ENCODE results near the gene MRPL54. TPM values are rescaled to one million over a fixed set of nuclear protein-coding genes. Genes with fewer than 3 reads are reported as not detected.

The MRPL54 gene
- total and polyA plus RNA-seq, 2 experiments from 2014 or later: 57.9 to 73.0 TPM

DNA sequence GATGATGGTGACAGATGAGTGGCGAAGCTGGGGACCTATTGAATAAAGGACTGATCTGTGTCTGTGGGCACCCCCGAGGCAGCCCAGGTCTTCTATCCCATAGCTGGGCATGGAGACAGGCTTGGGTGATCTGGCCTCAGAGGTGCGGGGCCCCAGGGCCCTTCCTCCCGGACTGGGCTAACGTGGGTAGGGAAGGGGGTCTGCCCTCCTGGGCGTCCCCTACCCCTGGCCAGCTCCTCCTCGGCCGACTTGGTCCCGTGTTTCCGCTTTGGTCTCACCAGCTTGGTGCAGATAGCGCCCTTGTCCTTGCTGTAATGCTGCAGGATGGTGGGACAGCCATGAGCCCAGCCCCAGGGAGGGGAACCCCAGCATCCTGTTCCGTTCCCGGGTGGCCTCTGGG is 20.4 kb downstream of the MRPL54 start:
- H3K4me2 ChIP-seq (ENCODE audit: unreplicated experiment): no peak overlapping the region
- H3K9me2 ChIP-seq (ENCODE audit: insufficient read depth): no peaks in the 10 kb centered on the region
- no peaks in the 10 kb centered on the region for H3K36me3 ChIP-seq (ENCODE audit: low read depth)
- no peaks in the 10 kb centered on the region for H3K9me3 ChIP-seq (ENCODE audit: low read depth)
- no peak overlapping the region for H3K27ac ChIP-seq
- WGBS, 2 experiments (ENCODE audit: low coverage in 1 of 2, low lambda C conversion rate in 2 of 2, missing lambda C conversion rate in 2 of 2): 57 to 65% methylated on average over 13 of the region's 13 CpGs
- no peak overlapping the region for H3K4me3 ChIP-seq
- peaks cover 12% of the 10 kb centered on the region for H3K27me3 ChIP-seq (replicated peaks; ENCODE audit: insufficient read depth)
- no peak overlapping the region for H2AFZ ChIP-seq
- no peaks in the 10 kb centered on the region for H3K79me2 ChIP-seq (ENCODE audit: insufficient read depth)
- in situ Hi-C loops (cut with MboI): no loop called here
- no peak for TF ChIP-seq EZH2phosphoT487 (IDR thresholded peaks at IDR 0.05; ENCODE audit: insufficient read depth, low read depth)
- no peak for TF ChIP-seq EZH2 (IDR thresholded peaks at IDR 0.05; ENCODE audit: insufficient read depth, poor library complexity, severe bottlenecking)
- H3K4me1 ChIP-seq (ENCODE audit: insufficient read depth): no peaks in the 10 kb centered on the region
- H3K9ac ChIP-seq: no peak overlapping the region
- no peak for DNase-seq
- H4K20me1 ChIP-seq (ENCODE audit: insufficient read depth): no peaks in the 10 kb centered on the region
- no peaks in the 10 kb centered on the region for H3F3A ChIP-seq (ENCODE audit: insufficient read depth)

DNA sequence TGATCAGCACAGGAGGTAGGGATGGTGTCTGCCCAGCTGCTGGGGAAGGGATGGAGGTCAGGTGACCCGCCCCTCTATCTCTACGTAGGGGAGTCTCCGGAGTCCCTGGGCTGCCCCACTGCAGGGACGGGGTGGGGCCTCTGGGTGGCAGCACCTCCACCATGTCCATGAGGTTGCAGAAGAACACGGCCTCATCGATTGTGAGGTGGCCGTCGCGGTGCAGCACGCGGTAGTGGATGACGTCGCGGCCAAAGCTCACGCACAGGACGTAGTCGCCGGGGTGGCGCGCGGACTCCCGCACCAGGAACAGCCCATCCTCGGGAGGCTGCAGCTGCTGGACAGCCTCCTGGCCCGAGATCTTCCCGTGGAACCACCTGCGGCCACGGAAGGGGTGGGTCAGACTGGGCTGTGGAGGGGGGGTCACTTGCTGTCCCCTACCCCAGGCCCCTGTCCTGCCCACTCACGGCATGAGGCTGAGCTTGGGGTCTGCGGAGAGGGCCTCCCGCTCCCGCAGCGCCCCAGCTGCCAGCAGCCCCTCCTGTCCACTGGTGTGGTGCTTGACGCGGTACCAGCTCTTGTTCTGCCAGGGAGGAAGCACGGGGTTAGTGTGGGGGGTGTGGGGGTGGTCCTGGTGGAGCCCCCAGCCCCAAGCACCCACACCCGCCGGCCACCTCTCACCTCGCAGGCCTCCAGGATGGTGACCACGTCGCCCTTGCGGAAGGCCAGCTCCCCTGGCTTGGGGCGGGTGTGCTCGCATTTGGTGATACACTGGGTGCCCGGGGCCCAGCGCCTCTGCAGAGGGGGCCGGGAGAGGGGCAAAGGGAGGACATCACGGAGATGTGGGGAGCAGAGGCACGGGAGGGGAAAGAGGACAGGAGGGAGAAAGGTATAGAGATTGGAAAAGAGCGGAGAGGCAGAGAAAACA is 21.4 kb downstream of the MRPL54 start:
- Histone ChIP-seq H3K9me3 (ENCODE audit: low read depth) (no peaks in the 10 kb centered on the region), H3K4me1 (ENCODE audit: insufficient read depth) (no peaks in the 10 kb centered on the region), H3F3A (ENCODE audit: insufficient read depth) (no peaks in the 10 kb centered on the region), H4K20me1 (ENCODE audit: insufficient read depth) (no peaks in the 10 kb centered on the region), H3K27me3 (replicated peaks; ENCODE audit: insufficient read depth) (peaks cover 12% of the 10 kb centered on the region), H2AFZ (no peak overlapping the region), H3K4me2 (ENCODE audit: unreplicated experiment) (no peak overlapping the region), H3K9ac (no peak overlapping the region), H3K79me2 (ENCODE audit: insufficient read depth) (no peaks in the 10 kb centered on the region), H3K9me2 (ENCODE audit: insufficient read depth) (no peaks in the 10 kb centered on the region), H3K36me3 (ENCODE audit: low read depth) (no peaks in the 10 kb centered on the region), H3K4me3 (no peak overlapping the region), H3K27ac (no peak overlapping the region)
- in situ Hi-C loops (cut with MboI): no loop called here
- WGBS, 2 experiments (ENCODE audit: low coverage in 1 of 2, low lambda C conversion rate in 2 of 2, missing lambda C conversion rate in 2 of 2): 73 to 76% methylated on average over 30 to 49 of the region's 49 CpGs
- no peak for DNase-seq
- no peak for TF ChIP-seq EZH2 (IDR thresholded peaks at IDR 0.05; ENCODE audit: insufficient read depth, poor library complexity, severe bottlenecking)
- no peak for TF ChIP-seq EZH2phosphoT487 (IDR thresholded peaks at IDR 0.05; ENCODE audit: insufficient read depth, low read depth)

- in situ Hi-C loops (cut with MboI): no loop called here
- no peak overlapping the region for H3K4me3 ChIP-seq
- peak; percentile 33 for DNase-seq
- H2AFZ ChIP-seq: no peak overlapping the region
- H3K36me3 ChIP-seq (ENCODE audit: low read depth): no peaks in the 10 kb centered on the region
- WGBS, 2 experiments (ENCODE audit: low coverage in 1 of 2, low lambda C conversion rate in 2 of 2, missing lambda C conversion rate in 2 of 2): 20 to 23% methylated on average over 17 to 24 of the region's 25 CpGs
- no peak overlapping the region for H3K9ac ChIP-seq
- H3K4me1 ChIP-seq (ENCODE audit: insufficient read depth): no peaks in the 10 kb centered on the region
- no peaks in the 10 kb centered on the region for H3K9me3 ChIP-seq (ENCODE audit: low read depth)
- H3K27ac ChIP-seq: no peak overlapping the region
- TF ChIP-seq EZH2 (IDR thresholded peaks at IDR 0.05; ENCODE audit: insufficient read depth, poor library complexity, severe bottlenecking): no peak
- TF ChIP-seq EZH2phosphoT487 (IDR thresholded peaks at IDR 0.05; ENCODE audit: insufficient read depth, low read depth): no peak
- H3K9me2 ChIP-seq (ENCODE audit: insufficient read depth): no peaks in the 10 kb centered on the region
- no peak overlapping the region for H3K4me2 ChIP-seq (ENCODE audit: unreplicated experiment)
- H4K20me1 ChIP-seq (ENCODE audit: insufficient read depth): no peaks in the 10 kb centered on the region
- no peaks in the 10 kb centered on the region for H3F3A ChIP-seq (ENCODE audit: insufficient read depth)
- H3K27me3 ChIP-seq (replicated peaks; ENCODE audit: insufficient read depth): peaks cover 12% of the 10 kb centered on the region
- H3K79me2 ChIP-seq (ENCODE audit: insufficient read depth): no peaks in the 10 kb centered on the region
Measured at GRCh38 chr19:3784607-3785450, 22.3 kb downstream of the MRPL54 start.

DNA sequence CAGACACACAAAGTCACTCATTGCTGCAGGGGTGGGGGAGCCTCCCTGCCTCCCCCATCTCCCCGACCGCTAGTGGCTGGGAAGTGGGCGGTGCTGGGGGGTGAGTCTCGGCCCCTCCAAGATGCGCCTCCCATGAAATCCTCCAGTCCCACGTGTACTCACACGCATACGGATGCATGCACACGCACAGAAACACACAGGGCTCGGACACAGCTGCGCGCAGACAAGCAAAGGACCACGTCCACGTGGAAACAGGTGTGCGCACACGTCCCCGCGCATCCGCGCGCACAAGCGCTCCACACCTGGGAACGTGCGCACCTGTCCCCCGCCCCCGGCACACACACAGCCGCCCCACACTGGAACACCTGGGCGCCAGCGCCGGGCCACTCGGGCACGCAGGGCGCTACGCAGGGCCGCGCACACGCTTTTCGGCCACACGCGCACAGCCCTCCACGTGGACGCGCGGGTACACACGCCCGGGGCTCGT is 23.0 kb downstream of the MRPL54 start:
- 4 to 6% methylated on average over 34 to 36 of the region's 47 CpGs for WGBS, 2 experiments (ENCODE audit: low coverage in 1 of 2, low lambda C conversion rate in 2 of 2, missing lambda C conversion rate in 2 of 2)
- Histone ChIP-seq H3K9me3 (ENCODE audit: low read depth) (no peaks in the 10 kb centered on the region), H3F3A (ENCODE audit: insufficient read depth) (no peaks in the 10 kb centered on the region), H3K79me2 (ENCODE audit: insufficient read depth) (no peaks in the 10 kb centered on the region), H3K9ac (no peak overlapping the region), H3K9me2 (ENCODE audit: insufficient read depth) (no peaks in the 10 kb centered on the region), H3K36me3 (ENCODE audit: low read depth) (no peaks in the 10 kb centered on the region), H3K27ac (no peak overlapping the region), H3K4me2 (ENCODE audit: unreplicated experiment) (no peak overlapping the region), H3K4me1 (ENCODE audit: insufficient read depth) (no peaks in the 10 kb centered on the region), H3K27me3 (replicated peaks; ENCODE audit: insufficient read depth) (peaks cover 13% of the 10 kb centered on the region), H4K20me1 (ENCODE audit: insufficient read depth) (no peaks in the 10 kb centered on the region), H3K4me3 (no peak overlapping the region), H2AFZ (no peak overlapping the region)
- TF ChIP-seq EZH2phosphoT487 (IDR thresholded peaks at IDR 0.05; ENCODE audit: insufficient read depth, low read depth) (no peak), EZH2 (IDR thresholded peaks at IDR 0.05; ENCODE audit: insufficient read depth, poor library complexity, severe bottlenecking) (no peak)
- no peak for DNase-seq
- in situ Hi-C loops (cut with MboI): no loop called here
